Ramos (cell line): ENCODE measurements around the gene GALNT9.
"Not testable (repeated sequence)": the region's sequence is repeated elsewhere in the genome, so short reads cannot be mapped to it uniquely, and the experiment has no call there.

Source experiments
- in situ Hi-C: fragments of 300-500 bp; cut with MboI; formaldehyde crosslinking; loops from one replicate; pipeline ENCODE4 v1.14.3; 2022; ENCODE audit warnings: low sequenced_read_pairs; ENCODE audit not compliant: unreplicated experiment

Gene GALNT9

GRCh38 chr12:132329036-132329719 is at the start of gene GALNT9:
GALNT9 (minus strand) TSS chr12:132329589; CDS start chr12:132329203, 386 bp downstream.
- in situ Hi-C loops: no loop called here

GRCh38 chr12:132379057-132379456 is 49.7 kb upstream of the GALNT9 start:
- in situ Hi-C loops: not testable (repeated sequence)

- in situ Hi-C loops: no loop called here
These were observed 47.8 kb upstream of the GALNT9 start for GRCh38 chr12:132377147-132377546.

GRCh38 chr12:132376464-132376830 is 47.1 kb upstream of the GALNT9 start:
- in situ Hi-C loops: no loop called here

- in situ Hi-C loops: no loop called here
These were observed 46.5 kb upstream of the GALNT9 start for GRCh38 chr12:132375747-132376463.

GRCh38 chr12:132374612-132375445 is 45.4 kb upstream of the GALNT9 start:
- in situ Hi-C loops: no loop called here

- in situ Hi-C loops: no loop called here
These were observed 44.7 kb upstream of the GALNT9 start for GRCh38 chr12:132373901-132374611.

- in situ Hi-C loops: no loop called here
These were observed 38.5 kb upstream of the GALNT9 start for GRCh38 chr12:132367852-132368251.

- in situ Hi-C loops: no loop called here
These were observed 37.9 kb upstream of the GALNT9 start for GRCh38 chr12:132367071-132367851.

GRCh38 chr12:132366341-132366861 is 37.0 kb upstream of the GALNT9 start:
- in situ Hi-C loops: no loop called here

- in situ Hi-C loops: no loop called here
These were observed 35.8 kb upstream of the GALNT9 start for GRCh38 chr12:132365226-132365625.

GRCh38 chr12:132364348-132364902 is 35.0 kb upstream of the GALNT9 start:
- in situ Hi-C loops: no loop called here

GRCh38 chr12:132363661-132364347 is 34.4 kb upstream of the GALNT9 start:
- in situ Hi-C loops: no loop called here

- in situ Hi-C loops: no loop called here
These were observed 33.7 kb upstream of the GALNT9 start for GRCh38 chr12:132362996-132363660.

- in situ Hi-C loops: no loop called here
These were observed 31.8 kb upstream of the GALNT9 start for GRCh38 chr12:132360906-132361777.

GRCh38 chr12:132360410-132360809 is 31.0 kb upstream of the GALNT9 start:
- in situ Hi-C loops: no loop called here

- in situ Hi-C loops: no loop called here
These were observed 30.6 kb upstream of the GALNT9 start for GRCh38 chr12:132359971-132360370.
